HT-29 (cell line): ENCODE measurements around the gene UTP15. TPM values are rescaled to one million over a fixed set of nuclear protein-coding genes. Genes with fewer than 3 reads are reported as not detected.
A peak's percentile ranks its signal among the peaks of the same experiment; 100 is the strongest.

Experiments used
- DNase-seq: peaks from one replicate; pipeline ENCODE4 v3.0.0-alpha.2; 2015; ENCODE audit warnings: low spot score
- total RNA-seq: library from RNA; depleted of rRNA; stranded (reverse); fragments of >200 nt; shearing (Covaris generic); gene quantifications from 2 replicates; pipeline ENCODE4 v1.2.3, GENCODE V29; 2014; rRNA removed

The UTP15 gene
- total RNA-seq = 24.1 and 36.8 TPM in 2 replicates

GRCh38 chr5:73565139-73565968 is at the start of gene UTP15, which contains the start of gene ANKRA2:
UTP15 (plus strand) TSS chr5:73565743; CDS start chr5:73567345, 1,602 bp downstream.
ANKRA2 (minus strand) TSS chr5:73565639; CDS start chr5:73562881, 2,758 bp downstream.
- peak; percentile 99 for DNase-seq

GRCh38 chr5:73519531-73520283 is 45.8 kb upstream of the UTP15 start:
- peak; percentile 95 for DNase-seq

- no peak for DNase-seq
Observed at GRCh38 chr5:73522989-73523388, 42.6 kb upstream of the UTP15 start.

- DNase-seq = no peak
Observed at GRCh38 chr5:73523861-73524260, 41.7 kb upstream of the UTP15 start.

GRCh38 chr5:73525606-73526203 is 39.8 kb upstream of the UTP15 start:
- DNase-seq = no peak

- no peak for DNase-seq
Observed at GRCh38 chr5:73528248-73528647, 37.3 kb upstream of the UTP15 start.

GRCh38 chr5:73529081-73529480 is 36.5 kb upstream of the UTP15 start:
- no peak for DNase-seq

GRCh38 chr5:73531356-73531755 is 34.2 kb upstream of the UTP15 start:
- DNase-seq = no peak

- no peak for DNase-seq
Observed at GRCh38 chr5:73532195-73532594, 33.3 kb upstream of the UTP15 start.

GRCh38 chr5:73534011-73534644 is 31.4 kb upstream of the UTP15 start:
- no peak for DNase-seq

GRCh38 chr5:73534971-73535370 is 30.6 kb upstream of the UTP15 start:
- no peak for DNase-seq

GRCh38 chr5:73539730-73540129 is 25.8 kb upstream of the UTP15 start:
- DNase-seq = no peak

GRCh38 chr5:73540192-73540591 is 25.4 kb upstream of the UTP15 start:
- DNase-seq = peak; percentile 67

- peak; percentile 62 for DNase-seq
Observed at GRCh38 chr5:73542020-73542419, 23.5 kb upstream of the UTP15 start.

- peak; percentile 91 for DNase-seq
Observed at GRCh38 chr5:73544429-73545402, 20.8 kb upstream of the UTP15 start.

- no peak for DNase-seq
Observed at GRCh38 chr5:73545403-73545779, 20.2 kb upstream of the UTP15 start.

GRCh38 chr5:73550016-73550415 is 15.5 kb upstream of the UTP15 start:
- no peak for DNase-seq

GRCh38 chr5:73552642-73553041 is 12.9 kb upstream of the UTP15 start:
- no peak for DNase-seq

- DNase-seq = peak; percentile 40
Observed at GRCh38 chr5:73558950-73559349, 6.6 kb upstream of the UTP15 start.

GRCh38 chr5:73564018-73564417 is 1.5 kb upstream of the UTP15 start:
- no peak for DNase-seq

GRCh38 chr5:73564675-73565074 is 868 bp upstream of the UTP15 start:
- no peak for DNase-seq
